Measurements from ENCODE around the gene ELK1.

ELK1 gene

GRCh38 chrX:47643926-47644325 lies 6.4 kb downstream of the ELK1 start:
- H3K36me3 Mint-ChIP-seq (ENCODE audit: low read depth), result peaks cover 42% of the 10 kb centered on the region
- H3K27ac Mint-ChIP-seq, result no peak overlapping the region
- peak in 2 of 3 experiments; percentile 15 to 35 for TF ChIP-seq CTCF (IDR thresholded peaks at IDR 0.05; ENCODE audit: unreplicated experiment in 3 of 3)
- H3K27me3 Mint-ChIP-seq (ENCODE audit: low read depth), result no peaks in the 10 kb centered on the region
- H3K4me3 Mint-ChIP-seq, result no peak overlapping the region
- H3K9me3 Mint-ChIP-seq, result peaks cover 27% of the 10 kb centered on the region
- H3K4me1 Mint-ChIP-seq, result peaks cover 15% of the 10 kb centered on the region

- H3K4me3 Mint-ChIP-seq, result no peak overlapping the region
- no peaks in the 10 kb centered on the region for H3K4me1 Mint-ChIP-seq
- peaks cover 62% of the 10 kb centered on the region for H3K36me3 Mint-ChIP-seq (ENCODE audit: low read depth)
- no peak overlapping the region for H3K27ac Mint-ChIP-seq
- no peak for TF ChIP-seq CTCF (IDR thresholded peaks at IDR 0.05; ENCODE audit: unreplicated experiment in 3 of 3)
- H3K27me3 Mint-ChIP-seq (ENCODE audit: low read depth), result no peaks in the 10 kb centered on the region
- H3K9me3 Mint-ChIP-seq, result peaks cover 24% of the 10 kb centered on the region
Observed at GRCh38 chrX:47638816-47639215, 11.5 kb downstream of the ELK1 start.

- H3K36me3 Mint-ChIP-seq (ENCODE audit: low read depth), result peaks cover 58% of the 10 kb centered on the region
- no peaks in the 10 kb centered on the region for H3K27me3 Mint-ChIP-seq (ENCODE audit: low read depth)
- no peak for TF ChIP-seq CTCF (IDR thresholded peaks at IDR 0.05; ENCODE audit: unreplicated experiment in 3 of 3)
- H3K4me3 Mint-ChIP-seq, result no peak overlapping the region
- H3K9me3 Mint-ChIP-seq, result peaks cover 24% of the 10 kb centered on the region
- no peaks in the 10 kb centered on the region for H3K4me1 Mint-ChIP-seq
- H3K27ac Mint-ChIP-seq, result no peak overlapping the region
Observed at GRCh38 chrX:47637546-47638195, 12.7 kb downstream of the ELK1 start.

- H3K4me3 Mint-ChIP-seq, result no peak overlapping the region
- H3K4me1 Mint-ChIP-seq, result no peaks in the 10 kb centered on the region
- TF ChIP-seq CTCF (IDR thresholded peaks at IDR 0.05; ENCODE audit: unreplicated experiment in 3 of 3), result no peak
- peaks cover 37% of the 10 kb centered on the region for H3K36me3 Mint-ChIP-seq (ENCODE audit: low read depth)
- peaks cover 11% of the 10 kb centered on the region for H3K9me3 Mint-ChIP-seq
- H3K27me3 Mint-ChIP-seq (ENCODE audit: low read depth), result no peaks in the 10 kb centered on the region
- H3K27ac Mint-ChIP-seq, result no peak overlapping the region
Observed at GRCh38 chrX:47634871-47635575, 15.3 kb downstream of the ELK1 start.

- Mint-ChIP-seq H3K9me3 (peaks cover 6% of the 10 kb centered on the region), H3K4me3 (no peak overlapping the region), H3K36me3 (ENCODE audit: low read depth) (peaks cover 26% of the 10 kb centered on the region), H3K4me1 (no peaks in the 10 kb centered on the region), H3K27ac (no peak overlapping the region), H3K27me3 (ENCODE audit: low read depth) (no peaks in the 10 kb centered on the region)
- no peak for TF ChIP-seq CTCF (IDR thresholded peaks at IDR 0.05; ENCODE audit: unreplicated experiment in 3 of 3)
Observed at GRCh38 chrX:47633689-47634590, 16.4 kb downstream of the ELK1 start.
